ENCODE results near the gene CFAP99.
A peak's percentile ranks its signal among the peaks of the same experiment; 100 is the strongest.
"Not testable (repeated sequence)": the region's sequence is repeated elsewhere in the genome, so short reads cannot be mapped to it uniquely, and the experiment has no call there.

The CFAP99 gene

GRCh38 chr4:2412885-2413716, 5.7 kb upstream of the CFAP99 start:
- peak; percentile 72 for DNase-seq

- no peak for DNase-seq
Observed at GRCh38 chr4:2413821-2414610, 4.7 kb upstream of the CFAP99 start.

GRCh38 chr4:2415213-2415612, 3.5 kb upstream of the CFAP99 start:
- DNase-seq, result no peak

GRCh38 chr4:2415881-2416563, 2.7 kb upstream of the CFAP99 start:
- no peak for DNase-seq

GRCh38 chr4:2416564-2417225, 2.1 kb upstream of the CFAP99 start:
- no peak for DNase-seq

- DNase-seq, result no peak
Observed at GRCh38 chr4:2417226-2417764, 1.5 kb upstream of the CFAP99 start.

- no peak for DNase-seq
Observed at GRCh38 chr4:2417765-2418649, 748 bp upstream of the CFAP99 start, which contains the start of gene ZFYVE28. Gene ZFYVE28 (minus strand): TSS chr4:2418645. CDS start chr4:2418323, 322 bp downstream.

- DNase-seq, result no peak
Observed at GRCh38 chr4:2419814-2420213, 1.1 kb downstream of the CFAP99 start.

- no peak for DNase-seq
Observed at GRCh38 chr4:2421928-2422327, 3.2 kb downstream of the CFAP99 start.

- no peak for DNase-seq
Observed at GRCh38 chr4:2423066-2423465, 4.3 kb downstream of the CFAP99 start.

- DNase-seq, result no peak
Observed at GRCh38 chr4:2423695-2424094, 4.9 kb downstream of the CFAP99 start.

GRCh38 chr4:2424581-2424980, 5.8 kb downstream of the CFAP99 start:
- DNase-seq, result no peak

GRCh38 chr4:2425386-2426068, 6.8 kb downstream of the CFAP99 start:
- DNase-seq, result no peak

- no peak for DNase-seq
Observed at GRCh38 chr4:2426069-2426397, 7.3 kb downstream of the CFAP99 start.

GRCh38 chr4:2426711-2427275, 8.0 kb downstream of the CFAP99 start:
- no peak for DNase-seq

GRCh38 chr4:2427383-2428334, 8.9 kb downstream of the CFAP99 start:
- DNase-seq, result no peak

GRCh38 chr4:2428496-2429213, 9.9 kb downstream of the CFAP99 start:
- no peak for DNase-seq

GRCh38 chr4:2429945-2430757, 11.4 kb downstream of the CFAP99 start:
- not testable (repeated sequence) for DNase-seq

All from stimulated activated CD4-positive, alpha-beta T cell treated with anti-CD3 and anti-CD28 coated beads, Interleukin-2, amount 100 ng/mL, for 48 hours (primary cell).